ENCODE data around the gene HELLS. TPM values are rescaled to one million over a fixed set of nuclear protein-coding genes. Genes with fewer than 3 reads are reported as not detected.
"Not testable (repeated sequence)": the region's sequence is repeated elsewhere in the genome, so short reads cannot be mapped to it uniquely, and the experiment has no call there.

Gene HELLS
- total RNA-seq, 2 donors from 2014 or later = 11.6 to 22.8 TPM

DNA sequence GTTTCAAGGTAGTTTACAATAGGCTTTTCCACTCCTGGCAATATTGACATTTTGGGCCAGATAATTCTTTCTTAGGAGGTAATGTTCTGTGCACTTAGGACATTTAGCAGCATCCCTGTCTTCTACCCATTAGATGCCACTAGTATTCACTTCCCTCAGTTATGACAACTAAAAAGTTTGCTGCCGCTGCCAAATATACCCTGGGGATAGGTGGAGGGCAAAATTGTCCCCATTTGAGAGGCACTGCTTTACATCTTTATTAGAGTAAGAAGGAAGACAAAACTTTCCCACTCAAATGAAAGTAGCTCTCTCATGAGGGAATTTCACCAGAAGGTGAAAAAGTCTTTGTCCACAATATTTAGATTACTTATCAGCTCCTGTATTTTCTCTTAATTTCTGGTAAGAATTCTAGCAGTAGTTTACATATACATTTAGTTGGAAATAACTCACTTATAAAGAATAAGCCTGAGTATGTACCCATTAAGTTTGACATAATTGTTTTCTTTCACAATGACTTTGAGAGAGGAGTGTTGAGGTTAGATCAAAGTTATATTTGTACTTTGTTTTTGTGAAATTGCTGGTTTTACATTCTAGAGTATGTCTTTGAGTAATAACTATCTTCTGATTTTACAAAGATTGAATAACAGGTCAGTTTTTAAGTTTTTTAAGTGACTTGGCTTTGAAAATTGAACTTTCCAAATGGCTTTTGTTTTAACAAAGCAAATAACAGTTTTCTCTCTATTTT, 46.0 kb downstream of the HELLS start:
- intact Hi-C loops (cut with DNase I, micrococcal nuclease) = no loop called here
- ATAC-seq (no peak), DNase-seq (no peak)

DNA sequence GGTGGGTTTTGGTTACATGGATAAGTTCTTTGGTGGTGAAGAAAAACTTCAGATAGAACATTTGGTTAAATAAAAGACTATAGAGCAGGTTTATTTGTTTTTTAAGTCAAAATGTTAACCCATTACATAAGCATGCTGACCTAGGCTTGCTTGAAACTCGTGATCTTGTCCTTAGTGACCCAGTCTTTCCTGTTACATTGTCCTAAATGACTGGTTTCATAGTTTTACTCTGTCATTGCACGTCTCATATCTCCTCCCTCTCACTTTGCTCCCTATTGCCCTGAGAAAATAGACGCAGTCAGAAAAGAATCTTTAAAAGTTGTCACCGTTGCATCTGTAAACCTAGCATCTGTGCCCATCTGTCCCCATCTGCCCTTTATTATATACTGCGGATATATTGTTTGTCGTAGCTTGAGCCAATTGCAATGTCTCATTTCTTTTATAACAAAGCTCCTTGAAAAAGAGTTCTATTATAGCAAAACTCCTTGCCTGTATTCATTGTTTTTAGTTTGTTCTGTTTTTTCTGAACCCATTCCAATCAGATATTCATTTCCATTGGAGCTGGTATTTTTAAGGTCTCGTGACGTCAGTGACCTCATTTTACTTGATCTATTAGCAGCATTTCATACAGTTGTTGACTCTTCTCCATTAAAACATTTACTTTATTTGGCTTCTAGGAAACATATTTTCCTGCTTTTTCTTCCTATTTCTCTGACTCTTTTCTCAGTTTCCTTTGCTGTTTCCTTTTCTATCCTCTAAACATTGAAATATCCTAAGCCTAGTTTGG, 57.3 kb downstream of the HELLS start:
- intact Hi-C loops (cut with DNase I, micrococcal nuclease) = no loop called here
- DNase-seq = no peak
- no peak for ATAC-seq

GRCh38 chr10:94607111-94607510, 61.5 kb downstream of the HELLS start:
- DNase-seq (no peak), ATAC-seq (no peak)
- intact Hi-C loops (cut with DNase I, micrococcal nuclease) = no loop called here

DNA sequence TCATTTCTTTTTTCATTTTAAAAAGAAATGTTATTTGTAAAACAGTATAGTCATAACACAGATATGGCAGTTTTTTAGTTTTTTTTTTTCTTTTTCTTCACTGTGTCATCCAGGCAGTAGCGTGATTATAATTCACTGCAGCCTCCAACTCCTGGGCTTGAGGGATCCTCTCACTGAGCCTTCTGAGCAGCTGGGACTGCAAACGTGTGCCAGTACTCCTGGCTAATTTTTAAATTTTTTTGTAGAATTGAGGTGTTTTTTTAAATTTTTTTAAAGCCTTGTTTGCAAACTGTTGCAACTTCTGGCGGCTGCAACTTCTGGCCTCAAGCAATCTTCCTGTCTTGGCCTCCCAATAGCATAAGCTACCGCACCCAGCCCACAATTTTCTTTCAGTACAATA, 63.0 kb downstream of the HELLS start:
- ATAC-seq (no peak), DNase-seq (no peak)
- intact Hi-C loops (cut with DNase I, micrococcal nuclease) = no loop called here

GRCh38 chr10:94614558-94614957, 69.0 kb downstream of the HELLS start:
- intact Hi-C loops (cut with DNase I, micrococcal nuclease) = no loop called here
- DNase-seq (no peak), ATAC-seq (no peak)

GRCh38 chr10:94617389-94617944, 71.9 kb downstream of the HELLS start:
- intact Hi-C loops (cut with DNase I, micrococcal nuclease) = no loop called here
- no peak for DNase-seq
- peak; percentile 52 for ATAC-seq

GRCh38 chr10:94622666-94623205, 77.1 kb downstream of the HELLS start:
- ATAC-seq (no peak), DNase-seq (no peak)
- intact Hi-C loops (cut with DNase I, micrococcal nuclease) = no loop called here

DNA sequence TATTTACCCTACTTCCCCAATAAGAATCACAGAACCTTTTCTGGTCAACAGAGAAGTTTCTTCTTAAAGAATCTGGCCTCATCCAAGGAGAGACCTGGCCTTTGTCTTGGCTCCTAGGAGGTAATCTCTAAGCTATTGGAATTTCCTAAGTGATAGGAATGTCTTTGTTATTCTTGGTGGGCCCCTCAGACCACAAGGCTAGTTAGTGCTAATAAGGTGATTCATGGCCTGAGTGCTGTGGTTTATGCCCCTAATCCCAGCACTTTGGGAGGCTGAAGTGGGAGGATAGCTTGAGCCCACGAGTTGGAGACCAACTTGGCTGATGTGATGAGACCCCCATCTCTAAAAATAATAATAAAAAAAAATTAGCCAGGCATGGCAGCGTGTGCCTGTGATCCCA, 78.0 kb downstream of the HELLS start:
- no peak for ATAC-seq
- intact Hi-C loops (cut with DNase I, micrococcal nuclease) = no loop called here

GRCh38 chr10:94626476-94626875, 80.9 kb downstream of the HELLS start:
- ATAC-seq = no peak
- intact Hi-C loops (cut with DNase I, micrococcal nuclease) = no loop called here
- no peak for DNase-seq

More for the DNA sequence above, 78.0 kb downstream of the HELLS start:
- DNase-seq = no peak

- intact Hi-C loops (cut with DNase I, micrococcal nuclease) = no loop called here
Measured at GRCh38 chr10:94627511-94627910, 81.9 kb downstream of the HELLS start.

DNA sequence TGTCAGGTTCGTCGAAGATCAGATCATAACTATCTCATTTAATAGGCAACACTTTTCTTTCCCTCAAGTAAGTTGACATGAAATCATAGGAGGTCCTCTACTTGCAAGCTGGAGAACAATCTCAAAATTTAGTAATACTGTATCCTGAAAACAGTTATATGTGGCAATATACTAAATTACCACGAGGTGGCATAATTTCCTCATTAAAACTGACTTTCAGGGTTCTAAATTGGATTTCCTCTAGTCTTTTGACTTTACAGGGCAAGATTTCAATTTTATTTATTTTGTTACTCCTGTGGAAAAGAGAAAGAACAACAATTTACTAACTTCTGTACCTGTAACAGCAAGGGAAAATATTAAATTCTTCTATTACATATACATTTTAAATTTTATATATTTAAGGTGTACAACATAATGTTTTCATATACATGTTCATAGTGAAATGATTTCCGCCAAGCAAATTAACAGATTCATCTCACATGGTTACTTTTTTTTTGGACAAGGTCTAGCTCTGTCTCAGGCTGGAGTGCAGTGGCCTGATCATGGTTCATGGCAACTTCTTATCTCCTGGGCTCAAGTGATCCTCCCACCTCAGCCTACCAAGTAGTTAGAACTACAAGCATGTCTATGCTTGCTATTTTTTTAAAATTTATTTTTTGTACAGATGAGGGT, 84.6 kb downstream of the HELLS start:
- ATAC-seq = peak; percentile 53
- intact Hi-C loops (cut with DNase I, micrococcal nuclease) = no loop called here
- DNase-seq = no peak

More at GRCh38 chr10:94627511-94627910, 81.9 kb downstream of the HELLS start:
- ATAC-seq = no peak
- no peak for DNase-seq

DNA sequence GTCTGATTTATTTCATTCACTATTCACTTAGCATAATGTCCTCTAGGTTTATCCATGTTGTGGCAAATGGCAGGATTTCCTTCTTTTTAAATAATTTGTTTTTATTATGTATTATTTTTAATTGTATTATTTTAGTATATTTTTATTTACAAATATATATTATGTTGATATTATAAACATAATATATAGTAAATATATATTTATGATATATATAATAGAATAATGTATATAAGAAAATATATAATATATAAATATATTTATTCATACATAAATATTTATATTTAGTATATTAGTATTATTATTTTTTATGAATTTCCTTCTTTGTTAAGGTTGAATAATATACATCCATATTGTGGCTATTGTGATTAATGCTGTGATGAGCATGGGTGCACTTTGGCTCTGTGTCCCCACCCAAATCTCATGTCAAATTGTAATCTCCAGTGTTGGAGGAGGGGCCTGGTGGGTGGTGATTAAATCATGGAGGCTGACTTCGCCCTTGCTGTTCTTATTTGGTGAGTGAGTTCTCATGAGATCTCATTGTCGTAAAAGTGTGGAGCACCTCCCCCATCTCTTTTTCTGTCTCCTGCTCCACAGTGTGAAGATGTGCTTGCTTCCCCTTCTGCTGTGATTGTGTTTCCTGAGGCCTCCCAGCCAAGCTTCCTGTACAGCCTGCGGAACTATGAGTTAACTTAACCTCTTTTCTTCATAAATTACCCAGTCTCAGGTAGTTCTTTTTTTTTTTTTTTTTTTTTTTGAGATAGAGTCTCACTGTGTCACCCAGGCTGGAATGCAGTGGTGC, 85.7 kb downstream of the HELLS start:
- ATAC-seq = no peak
- intact Hi-C loops (cut with DNase I, micrococcal nuclease) = no loop called here
- DNase-seq = no peak

- intact Hi-C loops (cut with DNase I, micrococcal nuclease) = no loop called here
- ATAC-seq (no peak), DNase-seq (no peak)
Measured at GRCh38 chr10:94632954-94633353, 87.4 kb downstream of the HELLS start.

GRCh38 chr10:94638097-94638496, 92.5 kb downstream of the HELLS start:
- intact Hi-C loops (cut with DNase I, micrococcal nuclease); DNase-seq: not testable (repeated sequence)

DNA sequence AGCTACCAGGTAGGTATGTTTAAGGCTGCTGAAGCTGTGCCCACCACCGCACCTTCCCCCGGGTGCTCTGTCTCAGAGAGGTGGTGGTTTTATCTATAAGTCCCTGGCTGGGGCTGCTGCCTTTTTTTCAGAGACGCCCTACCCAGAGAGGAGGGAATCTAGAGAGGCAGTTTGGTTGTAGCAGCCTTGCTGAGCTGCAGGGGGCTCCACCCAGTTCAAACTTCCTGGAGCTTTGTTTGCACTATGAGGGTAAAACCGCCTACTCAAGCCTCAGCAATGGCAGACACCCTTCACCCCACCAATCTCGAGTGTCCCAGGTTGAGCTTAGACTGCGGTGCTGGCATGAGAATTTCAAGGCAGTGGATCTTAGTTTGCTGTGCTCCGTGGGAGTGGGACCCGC, 94.3 kb downstream of the HELLS start:
- ATAC-seq (no peak), DNase-seq (no peak)
- intact Hi-C loops (cut with DNase I, micrococcal nuclease) = no loop called here

More at GRCh38 chr10:94638097-94638496, 92.5 kb downstream of the HELLS start:
- not testable (repeated sequence) for ATAC-seq

- DNase-seq (no peak), ATAC-seq (no peak)
- intact Hi-C loops (cut with DNase I, micrococcal nuclease) = no loop called here
Measured at GRCh38 chr10:94640562-94640961, 95.0 kb downstream of the HELLS start.

DNA sequence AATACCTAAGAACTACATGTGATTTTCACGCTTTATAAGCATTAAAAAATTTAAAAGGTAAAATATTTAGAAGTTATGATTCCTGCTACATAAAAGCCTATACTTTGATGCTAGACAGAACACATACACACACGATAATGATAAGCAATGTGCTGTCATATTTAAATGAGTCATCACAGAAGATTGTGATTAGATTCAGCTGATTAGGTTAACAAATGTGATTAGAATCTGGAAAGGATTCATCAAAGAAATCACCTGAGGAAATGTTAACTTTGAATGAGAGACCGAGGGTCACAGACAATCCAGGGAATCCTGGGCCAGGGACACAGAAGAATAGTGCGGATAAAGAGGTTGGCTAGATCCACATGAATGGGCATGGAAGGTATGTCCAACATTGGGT, 95.9 kb downstream of the HELLS start:
- intact Hi-C loops (cut with DNase I, micrococcal nuclease) = no loop called here

GRCh38 chr10:94644352-94644751, 98.8 kb downstream of the HELLS start:
- intact Hi-C loops (cut with DNase I, micrococcal nuclease) = no loop called here
- DNase-seq (no peak), ATAC-seq (peak; percentile 69)

More for the DNA sequence above, 95.9 kb downstream of the HELLS start:
- ATAC-seq (no peak), DNase-seq (no peak)

All from left colon (tissue), 2 donors.